H1 (cell line): ENCODE results near the gene SIPA1L3. TPM values are rescaled to one million over a fixed set of nuclear protein-coding genes. Genes with fewer than 3 reads are reported as not detected.

Experiments used
- CTCF ChIA-PET: fragments of 300-600 bp; sonication (Branson Sonifier 250); formaldehyde crosslinking; loops from one replicate; lab custom pipeline; 2021; ENCODE audit not compliant: partially characterized antibody; lab: Charles Lee
- POLR2A ChIA-PET: fragments of 300-600 bp; sonication (Branson Sonifier 250); formaldehyde crosslinking; loops from one replicate; lab custom pipeline; 2021; ENCODE audit warnings: inconsistent platforms; ENCODE audit not compliant: partially characterized antibody; lab: Charles Lee
- DNase-seq, 2 experiments: peaks; one replicate each; pipeline versions ENCODE4 v3.0.0 to v3.0.0-alpha.2; 2010 to 2022; ENCODE audit warnings: low spot score in 2 of 2, low read depth in 1 of 2, mixed read lengths in 1 of 2
- FAIRE-seq: peaks from 2 replicates; lab custom pipeline; 2011; peaks lifted over from hg19 to GRCh38; lab: Jason Lieb, UNC
- H2AFZ ChIP-seq: 2 replicates; pipeline ENCODE4 v1.8.1; 2012; ENCODE audit warnings: low read length, inconsistent platforms
- H2AK5ac ChIP-seq: 2 replicates; pipeline ENCODE4 v1.6.1; 2013; ENCODE audit warnings: low read depth, low read length
- H2BK120ac ChIP-seq: replicated peaks from 2 replicates; pipeline ENCODE3; 2013; ENCODE audit warnings: low read depth, low read length, inconsistent platforms
- H2BK12ac ChIP-seq: 2 replicates; pipeline ENCODE4 v1.6.1; 2013; ENCODE audit warnings: low read depth, low read length
- H2BK15ac ChIP-seq: 2 replicates; pipeline ENCODE4 v1.6.1; 2013; ENCODE audit warnings: low read length
- H2BK20ac ChIP-seq: 2 replicates; pipeline ENCODE4 v1.6.1; 2013; ENCODE audit warnings: low read length
- H2BK5ac ChIP-seq: 2 replicates; pipeline ENCODE4 v1.6.1; 2013; ENCODE audit warnings: low read depth, low read length
- H3K14ac ChIP-seq: 2 replicates; pipeline ENCODE4 v1.6.1; 2013; ENCODE audit warnings: inconsistent platforms; ENCODE audit not compliant: insufficient read length
- H3K18ac ChIP-seq: 2 replicates; pipeline ENCODE4 v1.6.1; 2013; ENCODE audit warnings: low read length; ENCODE audit errors: extremely low read depth
- H3K23ac ChIP-seq: 2 replicates; pipeline ENCODE4 v1.6.1; 2013; ENCODE audit warnings: inconsistent platforms; ENCODE audit not compliant: insufficient read length
- H3K23me2 ChIP-seq: 2 replicates; pipeline ENCODE4 v1.6.1; 2013; ENCODE audit warnings: low read depth, low read length
- H3K27ac ChIP-seq: 2 replicates; pipeline ENCODE4 v1.6.1; 2011; ENCODE audit warnings: low read depth, low read length, inconsistent platforms
- H3K27me3 ChIP-seq, 4 experiments: replicated peaks in 1 of 4; 1 replicate in 1 of 4; 2 replicates in 3 of 4; pipeline versions ENCODE4 v1.6.1 to v1.8.1; 2011 to 2013; ENCODE audit warnings: low read length in 3 of 4, mild to moderate bottlenecking in 3 of 4, inconsistent platforms in 2 of 4, mixed read lengths in 2 of 4, moderate library complexity in 1 of 4; ENCODE audit not compliant: control insufficient read depth in 3 of 4, insufficient read depth in 3 of 4; ENCODE audit errors: extremely low read depth in 1 of 4
- H3K36me3 ChIP-seq, 4 experiments: 2 replicates each; pipeline versions ENCODE4 v1.6.1 to v1.8.1; 2011 to 2013; ENCODE audit warnings: mild to moderate bottlenecking in 4 of 4, low read length in 3 of 4, moderate library complexity in 2 of 4, control low read depth in 1 of 4, inconsistent platforms in 1 of 4; ENCODE audit not compliant: insufficient read depth in 4 of 4, control insufficient read depth in 2 of 4
- H3K4ac ChIP-seq: replicated peaks from 2 replicates; pipeline ENCODE3; 2013; ENCODE audit warnings: low read length, low read depth, mixed read lengths, inconsistent platforms; ENCODE audit not compliant: insufficient read length
- H3K4me1 ChIP-seq, 4 experiments: replicated peaks in 1 of 4; 1 replicate in 1 of 4; 2 replicates in 3 of 4; pipeline versions ENCODE4 v1.6.1 to v1.8.1; 2011 to 2013; ENCODE audit warnings: low read length in 3 of 4, inconsistent platforms in 2 of 4, mixed read lengths in 1 of 4; ENCODE audit not compliant: insufficient read depth in 4 of 4, control insufficient read depth in 3 of 4
- H3K4me2 ChIP-seq, 2 experiments: 2 replicates each; pipeline versions ENCODE4 v1.6.1 to v1.8.1; 2011 to 2013; ENCODE audit warnings: low read depth in 2 of 2, low read length in 2 of 2, control low read depth in 1 of 2, inconsistent platforms in 1 of 2, mild to moderate bottlenecking in 1 of 2; ENCODE audit not compliant: insufficient read depth in 1 of 2
- H3K4me3 ChIP-seq, 4 experiments: fragments of 200-600, 300-600 bp in 1 of 4; sonication (generic), shearing (Covaris generic), sonication (Bioruptor Twin) in 1 of 4; 2 replicates each; pipeline versions ENCODE4 v1.5.1 to v1.8.1; 2011 to 2016; ENCODE audit warnings: low read length in 4 of 4, low read depth in 3 of 4, control low read depth in 2 of 4, inconsistent platforms in 2 of 4, mild to moderate bottlenecking in 2 of 4, mixed read lengths in 1 of 4, moderate library complexity in 1 of 4; ENCODE audit not compliant: insufficient read depth in 2 of 4; ENCODE audit errors: extremely low read depth in 1 of 4
- H3K56ac ChIP-seq: replicated peaks from 2 replicates; pipeline ENCODE3; 2013; ENCODE audit warnings: low read depth, mild to moderate bottlenecking, mixed read lengths, low read length, inconsistent platforms; ENCODE audit not compliant: insufficient read length
- H3K79me1 ChIP-seq: 2 replicates; pipeline ENCODE4 v1.6.1; 2013; ENCODE audit warnings: low read depth, low read length, control low read depth
- H3K79me2 ChIP-seq, 2 experiments: 2 replicates each; pipeline versions ENCODE4 v1.6.1 to v1.8.1; 2012 to 2013; ENCODE audit warnings: low read length in 2 of 2, mild to moderate bottlenecking in 2 of 2, inconsistent platforms in 1 of 2; ENCODE audit not compliant: insufficient read depth in 2 of 2, control insufficient read depth in 1 of 2
- H3K9ac ChIP-seq, 4 experiments: replicated peaks in 1 of 4; 1 replicate in 1 of 4; 2 replicates in 3 of 4; pipeline versions ENCODE4 v1.6.1 to v1.8.1; 2011 to 2013; ENCODE audit warnings: low read depth in 3 of 4, low read length in 3 of 4, control low read depth in 2 of 4, mild to moderate bottlenecking in 2 of 4, moderate library complexity in 2 of 4, inconsistent platforms in 1 of 4; ENCODE audit errors: extremely low read depth in 1 of 4
- H3K9me3 ChIP-seq, 2 experiments: 2 replicates each; pipeline versions ENCODE4 v1.6.1 to v1.8.1; 2012 to 2013; ENCODE audit warnings: mild to moderate bottlenecking in 2 of 2, moderate library complexity in 2 of 2, control low read depth in 1 of 2, inconsistent platforms in 1 of 2, low read depth in 1 of 2, low read length in 1 of 2, mixed read lengths in 1 of 2; ENCODE audit not compliant: insufficient read depth in 2 of 2
- H4K20me1 ChIP-seq, 2 experiments: replicated peaks in 1 of 2; 2 replicates each; pipeline versions ENCODE3 to v1.8.1; 2011 to 2013; ENCODE audit warnings: inconsistent platforms in 2 of 2, low read length in 2 of 2, mild to moderate bottlenecking in 1 of 2; ENCODE audit not compliant: insufficient read depth in 2 of 2, control insufficient read depth in 1 of 2
- H4K5ac ChIP-seq: 2 replicates; pipeline ENCODE4 v1.6.1; 2013; ENCODE audit warnings: low read length, low read depth, mixed read lengths, inconsistent platforms; ENCODE audit not compliant: insufficient read length
- H4K8ac ChIP-seq: 2 replicates; pipeline ENCODE4 v1.8.0; 2013; ENCODE audit warnings: mild to moderate bottlenecking, moderate library complexity, low read length, inconsistent platforms; ENCODE audit not compliant: insufficient read depth; ENCODE audit errors: extremely low read depth
- H4K91ac ChIP-seq: replicated peaks from 2 replicates; pipeline ENCODE3; 2013; ENCODE audit warnings: low read length, mixed read lengths, inconsistent platforms; ENCODE audit not compliant: insufficient read length
- ATF2 ChIP-seq: IDR thresholded peaks from 2 replicates; pipeline ENCODE4 v1.6.1; 2012; ENCODE audit warnings: low read length, inconsistent platforms
- BRCA1 ChIP-seq: IDR thresholded peaks from 2 replicates; pipeline ENCODE4 v1.6.1; 2012; ENCODE audit warnings: low read depth, low read length, improper control_type of control experiment
- CTBP2 ChIP-seq: IDR thresholded peaks from 2 replicates; pipeline ENCODE4 v1.7.0; 2011; ENCODE audit warnings: borderline replicate concordance, mild to moderate bottlenecking, moderate library complexity, mixed read lengths, low read length; ENCODE audit not compliant: insufficient read depth, insufficient read length
- HDAC2 ChIP-seq, 2 experiments: fragments of 300-600 bp in 1 of 2; sonication (generic) in 1 of 2; IDR thresholded peaks; 2 replicates each; pipeline ENCODE4 v1.6.1; 2011 to 2012; ENCODE audit warnings: low read depth in 2 of 2, low read length in 2 of 2, mild to moderate bottlenecking in 2 of 2, moderate library complexity in 2 of 2, borderline replicate concordance in 1 of 2, inconsistent platforms in 1 of 2
- HDAC6 ChIP-seq: IDR thresholded peaks from one replicate; pipeline ENCODE4 v1.7.1; 2012; ENCODE audit warnings: low read depth, mild to moderate bottlenecking, inconsistent platforms, low read length, moderate library complexity
- RXRA ChIP-seq: IDR thresholded peaks from 2 replicates; pipeline ENCODE4 v1.6.1; 2011; ENCODE audit warnings: low read depth, mild to moderate bottlenecking, low read length, moderate library complexity; ENCODE audit not compliant: insufficient read depth
- SP1 ChIP-seq: IDR thresholded peaks from 2 replicates; pipeline ENCODE4 v1.6.1; 2011; ENCODE audit warnings: low read depth, low read length
- TEAD4 ChIP-seq: IDR thresholded peaks from 2 replicates; pipeline ENCODE4 v1.6.1; 2012; ENCODE audit warnings: low read depth, low read length, inconsistent platforms, mixed read lengths
- WGBS, 2 experiments: shearing (Covaris generic) in 1 of 2; methylation state at CpG; one replicate each; pipeline versions ENCODE4 v1.1.6 to v1.1.7; 2013 to 2015; ENCODE audit warnings: low lambda C conversion rate in 2 of 2, mixed read lengths in 2 of 2, inconsistent platforms in 1 of 2, low coverage in 1 of 2, missing lambda C conversion rate in 1 of 2; ENCODE audit not compliant: insufficient replicate concordance in 2 of 2, insufficient coverage in 1 of 2, insufficient read length in 1 of 2; ENCODE audit errors: extremely low coverage in 1 of 2, missing lambda C conversion rate in 1 of 2; 5-methylcytosine and 5-hydroxymethylcytosine counted together
- polyA plus RNA-seq, 7 experiments: library from polyadenylated mRNA; depleted of rRNA in 3 of 7; stranded (reverse) in 5 of 7; unstranded in 2 of 7; fragments of >200 nt in 5 of 7; fragments of 200-250 nt in 2 of 7; gene quantifications; 1 replicate in 5 of 7; 2 replicates in 1 of 7; 4 replicates in 1 of 7; pipeline versions ENCODE4 v1.2.1 to v1.2.3, GENCODE V29; 2011 to 2013; ENCODE audit warnings: missing spikeins in 2 of 7, mixed read lengths in 2 of 7
- total RNA-seq: library from RNA; stranded (reverse); fragmentation: NEBNext Ultra II Directional; extraction: Animal tissue kit (Norgen Biotek cat#: 25700); gene quantifications from 2 replicates; pipeline ENCODE4 v1.2.1, GENCODE V29; 2021

SIPA1L3 gene
- total and polyA plus RNA-seq, 2 of the 8 experiments (the other 6 are each of a cell fraction or from before 2014, with no cell fraction given) = 15.0 to 54.9 TPM

GRCh38 chr19:37969695-37970094 is 62.7 kb downstream of the SIPA1L3 start:
- Histone ChIP-seq H3K23me2 (no peaks in the 10 kb centered on the region), H4K5ac (no peak overlapping the region), H3K4me2 (no peak overlapping the region), H3K18ac (no peak overlapping the region), H3K9me3 (peaks cover 0 to 4% of the 10 kb centered on the region in 2 experiments; a peak in 2 of 4 replicates), H3K14ac (no peak overlapping the region), H3K79me1 (peaks cover 15% of the 10 kb centered on the region), H3K23ac (no peak overlapping the region), H3K27ac (no peak overlapping the region), H3K27me3 (no peaks in the 10 kb centered on the region), H3K4me1 (peaks cover 0 to 5% (median 0%) of the 10 kb centered on the region in 4 experiments; a peak in 3 of 7 replicates), H3K4me3 (no peak overlapping the region), H2BK15ac (no peak overlapping the region), H3K56ac (no peak overlapping the region), H3K9ac (no peak overlapping the region), H3K79me2 (peaks cover 0 to 68% of the 10 kb centered on the region in 2 experiments; a peak in 3 of 4 replicates), H3K4ac (no peak overlapping the region), H2AFZ (no peak overlapping the region), H2BK12ac (no peak overlapping the region), H4K8ac (no peak overlapping the region), H2BK120ac (no peak overlapping the region), H2BK20ac (no peak overlapping the region), H2AK5ac (no peak overlapping the region), H3K36me3 (0 out of 8 replicates have a peak, but pooled peaks cover 0 to 3% (median 0%) of the 10 kb centered on the region in 4 experiments), H4K91ac (no peak overlapping the region), H2BK5ac (no peak overlapping the region), H4K20me1 (peaks cover 0 to 5% of the 10 kb centered on the region in 2 experiments)
- ChIA-PET POLR2A (no interaction called here), CTCF (interaction anchor here (1.0 to 1.4 kb wide), 2 partner anchors 9 to 17 kb away, joined by 3 to 5 read pairs; no protein-coding TSS in a partner anchor)
- DNase-seq (no peak), FAIRE-seq (no peak)
- 93% methylated on average over 5 of the region's 5 CpGs; no CpG with 5 or more reads in 1 of the 2 experiments for WGBS, 2 experiments
- TF ChIP-seq ATF2 = no peak
- TF ChIP-seq BRCA1 = no peak
- TF ChIP-seq TEAD4 = no peak
- no peak for TF ChIP-seq CTBP2
- no peak for TF ChIP-seq RXRA
- no peak for TF ChIP-seq SP1
- no peak for TF ChIP-seq HDAC2 (IDR thresholded peaks at IDR 0.05; ENCODE audit: borderline replicate concordance in 1 of 2, low read depth in 2 of 2, low read length in 2 of 2)
- no peak for TF ChIP-seq HDAC6
